Erythroblast (primary cell): ENCODE results near the gene GPR25.

Source experiments
- DNase-seq, 2 experiments: peaks; one replicate each; lab custom pipeline; 2025; lab: John Stamatoyannopoulos, UW
- GATA1 ChIP-seq: IDR thresholded peaks from 2 replicates; pipeline ENCODE4 v1.6.1; 2011; ENCODE audit warnings: low read depth, mild to moderate bottlenecking, control low read depth, low read length, moderate library complexity
- POLR2A ChIP-seq: IDR thresholded peaks from 2 replicates; pipeline ENCODE4 v1.6.1; 2011; ENCODE audit warnings: mild to moderate bottlenecking, low read length

The GPR25 gene

DNA sequence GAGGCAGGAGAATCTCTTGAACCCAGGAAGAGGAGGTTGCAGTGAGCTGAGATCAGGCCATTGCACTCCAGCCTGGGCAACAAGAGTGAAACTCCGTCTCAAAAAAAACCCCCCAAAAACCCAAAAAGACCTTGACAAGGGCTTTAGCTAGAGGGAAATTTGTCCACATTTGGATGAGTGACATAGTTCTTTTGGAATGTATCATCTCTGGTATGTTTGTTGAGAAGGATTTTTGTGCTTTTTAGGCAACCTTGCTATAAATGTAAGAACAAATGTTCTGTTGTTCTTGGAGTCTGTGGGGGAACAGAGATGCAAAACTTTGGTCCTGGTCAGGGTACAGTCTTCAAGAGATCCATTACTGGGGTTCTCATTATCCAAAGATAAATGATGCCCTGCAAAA, 50.8 kb downstream of the GPR25 start:
- no peak for DNase-seq
- TF ChIP-seq POLR2A: no peak
- TF ChIP-seq GATA1: no peak
